ENCODE measurements around the gene SERINC3. TPM values are rescaled to one million over a fixed set of nuclear protein-coding genes. Genes with fewer than 3 reads are reported as not detected.

Gene SERINC3
- total and polyA plus RNA-seq, 10 of the 15 experiments (the other 5 are each of a cell fraction or from before 2014, with no cell fraction given), result 24.5 to 96.8 (median 38.8) TPM

GRCh38 chr20:44517454-44517853 is 4.4 kb downstream of the SERINC3 start:
- BruUV-seq (replicated peaks), result no TSS peak
- ChIA-PET RAD21 (ENCODE audit: unreplicated experiment) (interaction anchor here (0.7 kb wide), 1 partner anchor 304 kb away, joined by 3 read pairs; no protein-coding TSS in a partner anchor), CTCF (interaction anchor here (0.9 to 1.6 kb wide), 6 partner anchors 12 to 165 kb away, joined by 3 to 7 read pairs (median 3); no protein-coding TSS in a partner anchor), POLR2A (interaction anchor here (1.4 kb wide), 1 partner anchor 27 kb away, joined by 4 read pairs; no protein-coding TSS in a partner anchor), SMC1A (ENCODE audit: uncharacterized antibody, unreplicated experiment) (interaction anchor here (0.7 to 1.2 kb wide), 4 partner anchors 23 to 167 kb away, joined by 3 to 5 read pairs (median 3); no protein-coding TSS in a partner anchor)
- Histone ChIP-seq H3K9ac (ENCODE audit: control insufficient read depth, insufficient read depth, low read length) (no peak overlapping the region), H3K4me3 (no peak overlapping the region), H3K27ac (ENCODE audit: control insufficient read depth, insufficient read depth) (no peak overlapping the region), H3K27me3 (replicated peaks in 1 of 2; ENCODE audit: control insufficient read depth in 2 of 2, insufficient read depth in 2 of 2, low read length in 1 of 2) (no peaks in the 10 kb centered on the region), H3K9me3 (replicated peaks; ENCODE audit: control insufficient read depth, insufficient read depth, low read length) (no peaks in the 10 kb centered on the region), H3K4me1 (ENCODE audit: control insufficient read depth, insufficient read depth, low read length) (peaks cover 5% of the 10 kb centered on the region; the same call in 1 of the 2 replicates), H3K79me2 (ENCODE audit: control insufficient read depth, insufficient read depth, low read length) (peaks cover 57% of the 10 kb centered on the region), H3K36me3 (ENCODE audit: control insufficient read depth in 2 of 2, insufficient read depth in 2 of 2, low read length in 1 of 2) (no peaks in the 10 kb centered on the region; a peak in 1 of 4 replicates), H4K20me1 (ENCODE audit: control insufficient read depth, insufficient read depth) (0 out of 2 replicates have a peak, but pooled peaks cover 4% of the 10 kb centered on the region), H2AFZ (ENCODE audit: control insufficient read depth, low read depth, low read length) (no peak overlapping the region), H3K4me2 (ENCODE audit: control insufficient read depth, insufficient read depth) (no peak overlapping the region)
- TF ChIP-seq RBBP5 (conservative IDR thresholded peaks at IDR 0.05), result no peak
- TF ChIP-seq RAD21 (IDR thresholded peaks at IDR 0.05; ENCODE audit: insufficient read depth, low read depth, low read length), result no peak
- no peak for TF ChIP-seq RB1 (IDR thresholded peaks at IDR 0.05; ENCODE audit: borderline replicate concordance)
- no peak for TF ChIP-seq SP1 (IDR thresholded peaks at IDR 0.05; ENCODE audit: low read depth, low read length)
- TF ChIP-seq RAD51 (IDR thresholded peaks at IDR 0.05), result no peak
- no peak for TF ChIP-seq SREBF1 (IDR thresholded peaks at IDR 0.05; ENCODE audit: low read length)
- TF ChIP-seq IRF4 (IDR thresholded peaks at IDR 0.05; ENCODE audit: low read depth, low read length), result no peak
- no peak for TF ChIP-seq YBX1 (IDR thresholded peaks at IDR 0.05)
- no peak for TF ChIP-seq ZBTB33 (IDR thresholded peaks at IDR 0.05)
- TF ChIP-seq NFXL1 (IDR thresholded peaks at IDR 0.05; ENCODE audit: borderline replicate concordance), result no peak
- no peak for TF ChIP-seq TCF12 (IDR thresholded peaks at IDR 0.05; ENCODE audit: low read depth, low read length)
- no peak for TF ChIP-seq SMC3 (IDR thresholded peaks at IDR 0.05; ENCODE audit: borderline replicate concordance, low read length)
- no peak for TF ChIP-seq FOS (IDR thresholded peaks at IDR 0.05; ENCODE audit: borderline replicate concordance, extremely low read depth, insufficient read length)
- TF ChIP-seq MYC (IDR thresholded peaks at IDR 0.05; ENCODE audit: insufficient read depth, insufficient read length, insufficient replicate concordance, low read length, severe bottlenecking), result no peak
- TF ChIP-seq CREB1 (IDR thresholded peaks at IDR 0.05; ENCODE audit: low read depth), result no peak
- no peak for TF ChIP-seq ZNF622 (IDR thresholded peaks at IDR 0.05)
- in situ Hi-C loops (cut with MboI) (no loop called here), intact Hi-C loops (cut with micrococcal nuclease; ENCODE audit: unreplicated experiment) (no loop called here)
- no peak for DNase-seq (ENCODE audit: low read depth, low spot score)
- WGBS (ENCODE audit: insufficient coverage, insufficient replicate concordance, low lambda C conversion rate, missing lambda C conversion rate), result 96% methylated on average over 3 of the region's 3 CpGs
- no peak for FAIRE-seq
- ATAC-seq, result no peak
